GM12878 (cell line): ENCODE data around the gene SHLD1. TPM values are rescaled to one million over a fixed set of nuclear protein-coding genes. Genes with fewer than 3 reads are reported as not detected.

ENCODE experiments used
- ATAC-seq: fragments of 200-7000 bp; cut with Tn5 transposase; 3 replicates; pipeline ENCODE4 v1.9.1; 2020; ENCODE audit warnings: mild to moderate bottlenecking, moderate library complexity
- BruUV-seq: library from RNA; stranded (reverse); fragments of 400-500 nt; replicated peaks from 2 replicates; lab custom pipeline; 2021; lab: Mats Ljungman, UMichigan
- CTCF ChIA-PET: fragments of 300-600 bp; sonication (Branson Sonifier 250); formaldehyde crosslinking; extraction: SDS; loops from one replicate; lab custom pipeline; 2021; ENCODE audit warnings: inconsistent platforms; lab: Yijun Ruan, JAX
- POLR2A ChIA-PET: fragments of 350-600 bp; formaldehyde crosslinking; extraction: SDS; loops from one replicate; lab custom pipeline; 2021; ENCODE audit warnings: inconsistent platforms; lab: Charles Lee
- RAD21 ChIA-PET: fragments of 300-600 bp; sonication (Branson Sonifier 250); formaldehyde crosslinking; loops from one replicate; lab custom pipeline; 2023; ENCODE audit warnings: antibody characterized with exemption; ENCODE audit not compliant: unreplicated experiment; lab: Charles Lee
- SMC1A ChIA-PET: fragments of 300-600 bp; sonication (Branson Sonifier 250); formaldehyde crosslinking; loops from one replicate; lab custom pipeline; 2023; ENCODE audit not compliant: unreplicated experiment, uncharacterized antibody; lab: Charles Lee
- DNase-seq: peaks from one replicate; pipeline ENCODE4 v3.0.0-alpha.2; 2011; ENCODE audit warnings: low read depth, low spot score
- FAIRE-seq: peaks from 3 replicates; lab custom pipeline; 2011; peaks lifted over from hg19 to GRCh38; lab: Jason Lieb, UNC
- H2AFZ ChIP-seq: 2 replicates; pipeline ENCODE4 v1.6.0; 2011; ENCODE audit warnings: low read depth, low read length, control low read depth; ENCODE audit not compliant: control insufficient read depth
- H3K27ac ChIP-seq: 2 replicates; pipeline ENCODE4 v1.5.1; 2011; ENCODE audit warnings: control low read depth; ENCODE audit not compliant: control insufficient read depth, insufficient read depth
- H3K27me3 ChIP-seq, 2 experiments: replicated peaks in 1 of 2; 2 replicates each; pipeline versions ENCODE4 v1.6.0 to v1.6.1; 2011; ENCODE audit warnings: low read length in 1 of 2; ENCODE audit not compliant: control insufficient read depth in 2 of 2, insufficient read depth in 2 of 2
- H3K36me3 ChIP-seq, 2 experiments: 2 replicates each; pipeline ENCODE4 v1.5.1; 2011; ENCODE audit warnings: low read length in 1 of 2; ENCODE audit not compliant: control insufficient read depth in 2 of 2, insufficient read depth in 2 of 2
- H3K4me1 ChIP-seq: 2 replicates; pipeline ENCODE4 v1.6.1; 2011; ENCODE audit warnings: mild to moderate bottlenecking, low read length, moderate library complexity, mixed read lengths; ENCODE audit not compliant: control insufficient read depth, insufficient read depth
- H3K4me2 ChIP-seq: 2 replicates; pipeline ENCODE4 v1.6.0; 2011; ENCODE audit warnings: control low read depth; ENCODE audit not compliant: control insufficient read depth, insufficient read depth
- H3K4me3 ChIP-seq: fragments of 200-600 bp; sonication (generic); 2 replicates; pipeline ENCODE4 v1.5.1; 2016
- H3K79me2 ChIP-seq: 2 replicates; pipeline ENCODE4 v1.6.0; 2011; ENCODE audit warnings: low read length; ENCODE audit not compliant: control insufficient read depth, insufficient read depth
- H3K9ac ChIP-seq: 2 replicates; pipeline ENCODE4 v1.8.0; 2011; ENCODE audit warnings: low read length, control low read depth, mixed read lengths; ENCODE audit not compliant: control insufficient read depth, insufficient read depth
- H3K9me3 ChIP-seq: replicated peaks from 3 replicates; pipeline ENCODE4 v1.5.1; 2011; ENCODE audit warnings: mild to moderate bottlenecking, low read length; ENCODE audit not compliant: control insufficient read depth, insufficient read depth
- H4K20me1 ChIP-seq: 2 replicates; pipeline ENCODE4 v1.6.0; 2011; ENCODE audit not compliant: control insufficient read depth, insufficient read depth
- ASH2L ChIP-seq: fragments of 300-600, 200-600 bp; sonication (generic); IDR thresholded peaks from 2 replicates; pipeline ENCODE4 v1.6.1; 2017; ENCODE audit warnings: low read depth, mild to moderate bottlenecking, borderline replicate concordance
- BRCA1 ChIP-seq: IDR thresholded peaks from 2 replicates; pipeline ENCODE4 v1.6.1; 2011; ENCODE audit warnings: low read depth, low read length, improper control_type of control experiment
- CREB1 ChIP-seq: IDR thresholded peaks from 2 replicates; pipeline ENCODE4 v1.6.1; 2012; ENCODE audit warnings: low read depth, mild to moderate bottlenecking, inconsistent platforms
- FOXK2 ChIP-seq: fragments of 450-650 bp; IDR thresholded peaks from 2 replicates; pipeline ENCODE4 v1.6.1; 2017; ENCODE audit warnings: mild to moderate bottlenecking, moderate library complexity
- IRF4 ChIP-seq: IDR thresholded peaks from 2 replicates; pipeline ENCODE4 v1.6.1; 2011; ENCODE audit warnings: low read depth, low read length
- MXI1 ChIP-seq: fragments of 150-350 bp; IDR thresholded peaks from 2 replicates; pipeline ENCODE4 v1.6.1; 2011; ENCODE audit warnings: low read depth, mild to moderate bottlenecking, inconsistent platforms, low read length, improper control_type of control experiment
- MYB ChIP-seq: fragments of 150-350 bp; IDR thresholded peaks from 2 replicates; pipeline ENCODE4 v1.6.1; 2014; ENCODE audit warnings: mild to moderate bottlenecking, low read depth, low read length, borderline replicate concordance
- NFIC ChIP-seq: IDR thresholded peaks from 2 replicates; pipeline ENCODE4 v1.6.1; 2012; ENCODE audit warnings: low read depth, mild to moderate bottlenecking, inconsistent platforms, low read length, moderate library complexity
- NFYB ChIP-seq: IDR thresholded peaks from 2 replicates; pipeline ENCODE4 v1.6.1; 2011; ENCODE audit warnings: low read depth, mild to moderate bottlenecking, low read length, improper control_type of control experiment, moderate library complexity; ENCODE audit not compliant: insufficient read depth
- NKRF ChIP-seq: fragments of 450-650 bp; conservative IDR thresholded peaks from 2 replicates; pipeline ENCODE4 v1.6.1; 2017; ENCODE audit warnings: mild to moderate bottlenecking, moderate library complexity
- NR2C2 ChIP-seq: IDR thresholded peaks from 2 replicates; pipeline ENCODE4 v1.6.1; 2011; ENCODE audit warnings: borderline replicate concordance, low read depth; ENCODE audit not compliant: control insufficient read depth, insufficient read length
- NRF1 ChIP-seq: conservative IDR thresholded peaks from 2 replicates; pipeline ENCODE4 v1.6.1; 2011; ENCODE audit warnings: mild to moderate bottlenecking, low read depth, low read length, improper control_type of control experiment
- PML ChIP-seq: IDR thresholded peaks from 2 replicates; pipeline ENCODE4 v1.6.1; 2012; ENCODE audit warnings: low read length, inconsistent platforms
- RB1 ChIP-seq: fragments of 450-650 bp; formaldehyde crosslinking; IDR thresholded peaks from 2 replicates; pipeline ENCODE4 v1.6.1; 2017; ENCODE audit warnings: mild to moderate bottlenecking, borderline replicate concordance
- RELA ChIP-seq: fragments of 450-650 bp; IDR thresholded peaks from 2 replicates; pipeline ENCODE4 v1.8.0; 2014; ENCODE audit warnings: borderline replicate concordance; ENCODE audit not compliant: partially characterized antibody
- SUZ12 ChIP-seq: fragments of 200-600 bp; sonication (generic); IDR thresholded peaks from one replicate; pipeline ENCODE4 v1.6.1; 2018; ENCODE audit warnings: antibody characterized with exemption, mild to moderate bottlenecking; ENCODE audit not compliant: unreplicated experiment
- TCF12 ChIP-seq: IDR thresholded peaks from 2 replicates; pipeline ENCODE4 v1.6.1; 2011; ENCODE audit warnings: low read depth, mild to moderate bottlenecking, low read length
- YY1 ChIP-seq: IDR thresholded peaks from 2 replicates; pipeline ENCODE4 v1.6.1; 2011; ENCODE audit warnings: low read depth, mild to moderate bottlenecking, low read length
- ZBED1 ChIP-seq: IDR thresholded peaks from 2 replicates; pipeline ENCODE4 v1.6.1; 2016; ENCODE audit warnings: borderline replicate concordance
- ZNF207 ChIP-seq: fragments of 450-650 bp; IDR thresholded peaks from 2 replicates; pipeline ENCODE4 v1.6.1; 2014; ENCODE audit warnings: antibody characterized with exemption, mild to moderate bottlenecking, borderline replicate concordance
- ZNF217 ChIP-seq: fragments of 450-650 bp; IDR thresholded peaks from 2 replicates; pipeline ENCODE4 v1.6.1; 2017; ENCODE audit warnings: antibody characterized with exemption, mild to moderate bottlenecking
- WGBS: methylation state at CpG from one replicate; pipeline ENCODE4 v1.1.6; 2016; ENCODE audit warnings: low lambda C conversion rate; ENCODE audit not compliant: insufficient replicate concordance, insufficient coverage; ENCODE audit errors: missing lambda C conversion rate; 5-methylcytosine and 5-hydroxymethylcytosine counted together
- in situ Hi-C: fragments of 300-500 bp; cut with MboI; formaldehyde crosslinking; loops from 9 replicates; pipeline ENCODE4 v1.14.3; 2018; ENCODE audit warnings: mixed read lengths
- intact Hi-C: fragments of 100-400 bp; cut with micrococcal nuclease; formaldehyde crosslinking; loops from one replicate; pipeline ENCODE4 v1.14.2; 2022; ENCODE audit not compliant: unreplicated experiment
- polyA plus RNA-seq, 11 experiments: library from polyadenylated mRNA; depleted of rRNA in 4 of 11; unstranded in 6 of 11; stranded (reverse) in 5 of 11; fragments of >200 nt; fragmentation: Nextera tagmentation in 4 of 11; fragmentation: Illumina TruSeq in 1 of 11; extraction: Ambion mirVana in 4 of 11; extraction: Trizol in 1 of 11; gene quantifications; 1 replicate in 1 of 11; 2 replicates in 10 of 11; pipeline versions ENCODE4 v1.2.1 to v1.2.3, GENCODE V29; 2011 to 2016; ENCODE audit warnings: inconsistent platforms in 2 of 11, missing spikeins in 2 of 11, low read depth in 1 of 11
- total RNA-seq, 4 experiments: library from RNA; depleted of rRNA in 3 of 4; stranded (reverse); fragments of >200 nt in 3 of 4; fragmentation: Illumina TruSeq in 1 of 4; extraction: Trizol in 1 of 4; gene quantifications; 2 replicates each; pipeline versions ENCODE4 v1.2.1 to v1.2.3, GENCODE V29; 2013 to 2021
- TF ChIP-seq, protein P1 (sequence below): fragments of 450-650 bp; IDR thresholded peaks from 2 replicates; pipeline ENCODE4 v1.6.1; 2018; ENCODE audit warnings: borderline replicate concordance, mild to moderate bottlenecking; ENCODE audit not compliant: partially characterized antibody

SHLD1 gene
- total and polyA plus RNA-seq, 10 of the 15 experiments (the other 5 are each of a cell fraction or from before 2014, with no cell fraction given): 10.8 to 70.9 (median 25.4) TPM

DNA sequence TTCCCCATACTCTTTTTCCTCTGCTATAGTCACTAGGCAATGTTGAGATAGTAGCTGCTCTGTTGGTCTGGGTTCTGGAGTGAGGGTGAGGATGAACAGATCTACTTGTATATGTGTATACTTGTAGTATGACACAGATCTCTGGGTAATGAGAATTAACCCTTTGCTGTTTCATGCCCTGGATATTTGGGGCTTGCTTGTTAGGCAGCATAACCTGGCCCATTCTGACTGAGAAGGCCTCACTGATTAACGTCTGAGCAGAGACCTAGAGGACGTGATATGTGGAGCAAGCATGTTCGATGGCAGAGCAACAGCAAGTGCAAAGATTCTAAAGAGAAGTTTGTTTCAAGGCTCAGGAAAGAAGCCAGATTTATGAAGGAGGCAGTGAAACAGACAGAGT lies 105.7 kb downstream of the SHLD1 start (continued):
- TF ChIP-seq NFYB: no peak
- TF ChIP-seq, protein P1, sequence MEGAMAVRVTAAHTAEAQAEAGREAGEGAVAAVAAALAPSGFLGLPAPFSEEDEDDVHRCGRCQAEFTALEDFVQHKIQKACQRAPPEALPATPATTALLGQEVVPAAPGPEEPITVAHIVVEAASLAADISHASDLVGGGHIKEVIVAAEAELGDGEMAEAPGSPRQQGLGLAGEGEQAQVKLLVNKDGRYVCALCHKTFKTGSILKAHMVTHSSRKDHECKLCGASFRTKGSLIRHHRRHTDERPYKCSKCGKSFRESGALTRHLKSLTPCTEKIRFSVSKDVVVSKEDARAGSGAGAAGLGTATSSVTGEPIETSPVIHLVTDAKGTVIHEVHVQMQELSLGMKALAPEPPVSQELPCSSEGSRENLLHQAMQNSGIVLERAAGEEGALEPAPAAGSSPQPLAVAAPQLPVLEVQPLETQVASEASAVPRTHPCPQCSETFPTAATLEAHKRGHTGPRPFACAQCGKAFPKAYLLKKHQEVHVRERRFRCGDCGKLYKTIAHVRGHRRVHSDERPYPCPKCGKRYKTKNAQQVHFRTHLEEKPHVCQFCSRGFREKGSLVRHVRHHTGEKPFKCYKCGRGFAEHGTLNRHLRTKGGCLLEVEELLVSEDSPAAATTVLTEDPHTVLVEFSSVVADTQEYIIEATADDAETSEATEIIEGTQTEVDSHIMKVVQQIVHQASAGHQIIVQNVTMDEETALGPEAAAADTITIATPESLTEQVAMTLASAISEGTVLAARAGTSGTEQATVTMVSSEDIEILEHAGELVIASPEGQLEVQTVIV: no peak
- no peak for TF ChIP-seq IRF4
- TF ChIP-seq MXI1: no peak
- no peak for TF ChIP-seq BRCA1
- TF ChIP-seq ZNF217: no peak

GRCh38 chr20:5859608-5860007 lies 109.4 kb downstream of the SHLD1 start:
- Histone ChIP-seq H2AFZ (no peak overlapping the region), H3K27ac (no peak overlapping the region)
- ChIA-PET SMC1A (interaction anchor here (0.6 kb wide), 1 partner anchor 42 kb away, joined by 3 read pairs; no protein-coding TSS in a partner anchor), POLR2A (no interaction called here), RAD21 (no interaction called here)
- in situ Hi-C loops: no loop called here
- FAIRE-seq (no peak), ATAC-seq (no peak)
- TF ChIP-seq NRF1 (no peak), MYB (no peak), SUZ12 (no peak), ASH2L (no peak), RB1 (no peak), ZNF207 (no peak), FOXK2 (no peak), ZBED1 (no peak), YY1 (no peak), NFIC (no peak), TCF12 (no peak), NKRF (no peak), RELA (no peak), CREB1 (no peak), NR2C2 (no peak), PML (no peak)
- TF ChIP-seq, all 136 proteins: peak for 0
- Histone ChIP-seq H3K4me1 (no peaks in the 10 kb centered on the region), H3K79me2 (no peaks in the 10 kb centered on the region), H3K4me3 (no peak overlapping the region), H3K9me3 (no peaks in the 10 kb centered on the region), H3K9ac (no peak overlapping the region), H4K20me1 (no peaks in the 10 kb centered on the region), H3K4me2 (no peak overlapping the region), H3K36me3 (no peaks in the 10 kb centered on the region), H3K27me3 (no peaks in the 10 kb centered on the region)
- DNase-seq: no peak
- intact Hi-C loops: no loop called here
- no TSS peak for BruUV-seq
- WGBS: 88% methylated on average over 5 of the region's 5 CpGs
- CTCF ChIA-PET: no interaction called here
